Astrocyte of the spinal cord (primary cell): ENCODE measurements around the gene CFAP46.

Experiments used
- DNase-seq: peaks from one replicate; pipeline ENCODE4 v3.0.0; 2011; ENCODE audit warnings: low read depth, low spot score
- H3K4me3 ChIP-seq: 2 replicates; pipeline ENCODE4 v1.5.1; 2011; ENCODE audit warnings: low read depth, mild to moderate bottlenecking, low read length, moderate library complexity
- CTCF ChIP-seq: IDR thresholded peaks from 2 replicates; pipeline ENCODE4 v1.5.1; 2012; ENCODE audit warnings: low read depth, mild to moderate bottlenecking, low read length, inconsistent platforms
- in situ Hi-C: cut with HindIII; loops from 2 replicates; pipeline ENCODE4 v1.10.0; 2017; ENCODE audit warnings: low sequenced_read_pairs

The CFAP46 gene

DNA sequence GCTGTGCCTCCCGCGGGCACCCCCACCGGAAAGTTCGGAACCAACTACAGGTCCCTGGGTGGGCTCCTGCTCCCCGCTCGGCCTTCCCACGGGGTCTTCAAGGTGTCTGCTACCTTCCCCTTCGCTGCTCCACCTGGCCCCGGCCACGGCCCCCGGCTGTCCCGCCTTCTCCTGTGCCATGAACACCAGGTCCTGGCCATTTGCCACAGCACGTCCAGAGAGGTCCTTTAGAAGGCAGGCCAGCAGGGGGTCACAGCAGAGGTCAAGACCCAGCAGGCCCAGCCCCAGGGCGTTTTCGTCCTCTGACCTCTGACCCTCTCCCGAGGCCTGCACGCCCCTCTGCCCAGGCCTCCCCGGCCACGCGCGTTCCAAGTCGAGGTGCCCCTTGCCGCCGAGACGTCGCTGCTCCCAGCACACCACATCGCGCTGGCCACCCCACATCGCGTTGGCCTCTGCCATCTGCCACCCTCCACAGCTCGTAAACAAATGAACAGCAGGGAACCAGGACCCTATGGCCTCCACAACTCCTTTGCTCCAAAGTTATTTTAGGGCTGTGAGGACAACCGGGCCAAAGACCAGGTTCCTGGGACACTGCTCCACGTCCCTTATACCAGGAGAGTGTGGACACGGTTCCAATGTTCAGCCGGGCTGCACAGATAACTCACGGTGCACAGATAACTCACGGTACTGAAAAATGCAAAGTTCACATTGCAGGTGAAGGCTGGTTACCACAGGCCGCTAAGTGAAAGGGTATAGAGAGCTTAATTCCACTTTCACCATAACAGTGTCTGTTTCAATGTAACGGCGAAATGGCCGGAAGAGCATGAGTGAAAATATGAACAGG is 74.3 kb downstream of the CFAP46 start:
- TF ChIP-seq CTCF, result no peak
- no peak overlapping the region for H3K4me3 ChIP-seq
- in situ Hi-C loops, result no loop called here
- DNase-seq, result no peak

GRCh38 chr10:132866601-132867381 is 75.6 kb downstream of the CFAP46 start:
- no peak for TF ChIP-seq CTCF
- in situ Hi-C loops, result no loop called here
- no peak overlapping the region for H3K4me3 ChIP-seq
- DNase-seq, result no peak

- no peak for TF ChIP-seq CTCF
- H3K4me3 ChIP-seq, result no peak overlapping the region
- DNase-seq, result no peak
- in situ Hi-C loops, result no loop called here
Measured at GRCh38 chr10:132865851-132866600, 76.3 kb downstream of the CFAP46 start.

DNA sequence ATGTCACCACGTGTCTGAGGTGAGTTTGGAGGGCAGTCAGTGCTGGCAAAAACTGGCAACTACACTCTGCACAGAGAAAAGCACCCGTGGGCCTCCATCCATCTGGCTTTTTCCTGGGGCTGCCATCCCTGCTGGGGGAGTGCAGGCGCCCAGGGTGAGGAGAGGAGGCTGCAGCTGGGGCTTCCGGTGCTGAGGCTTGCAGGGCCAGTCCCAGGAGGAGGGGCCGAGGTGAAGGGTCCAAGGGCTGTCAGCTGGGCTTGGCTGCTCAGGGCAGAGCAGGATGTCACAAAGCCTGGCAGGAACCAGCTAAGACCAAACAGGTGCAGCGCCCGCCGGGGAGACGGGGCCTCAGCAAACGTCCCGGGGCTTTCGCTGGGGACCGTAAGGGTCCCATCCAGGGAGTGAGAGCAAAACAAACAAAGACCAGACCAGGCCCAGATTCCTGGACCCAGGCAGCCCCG is 77.2 kb downstream of the CFAP46 start:
- H3K4me3 ChIP-seq, result no peak overlapping the region
- no peak for DNase-seq
- TF ChIP-seq CTCF, result no peak
- in situ Hi-C loops, result no loop called here

- no peak for DNase-seq
- H3K4me3 ChIP-seq, result no peak overlapping the region
- no peak for TF ChIP-seq CTCF
- in situ Hi-C loops, result no loop called here
Measured at GRCh38 chr10:132862485-132863420, 79.6 kb downstream of the CFAP46 start.
